ENCODE data around the gene ATG12.

GRCh38 chr5:115859378-115859777, 18.0 kb upstream of the ATG12 start:
- TF ChIP-seq CTCF (IDR thresholded peaks at IDR 0.05) (no peak), POLR2A (IDR thresholded peaks at IDR 0.05) (no peak), EP300 (IDR thresholded peaks at IDR 0.05) (no peak)
